ENCODE measurements around the gene SCN1B. TPM values are rescaled to one million over a fixed set of nuclear protein-coding genes. Genes with fewer than 3 reads are reported as not detected.

The SCN1B gene
- total RNA-seq, 2 experiments from 2014 or later = 0.63 to 0.90 TPM

DNA sequence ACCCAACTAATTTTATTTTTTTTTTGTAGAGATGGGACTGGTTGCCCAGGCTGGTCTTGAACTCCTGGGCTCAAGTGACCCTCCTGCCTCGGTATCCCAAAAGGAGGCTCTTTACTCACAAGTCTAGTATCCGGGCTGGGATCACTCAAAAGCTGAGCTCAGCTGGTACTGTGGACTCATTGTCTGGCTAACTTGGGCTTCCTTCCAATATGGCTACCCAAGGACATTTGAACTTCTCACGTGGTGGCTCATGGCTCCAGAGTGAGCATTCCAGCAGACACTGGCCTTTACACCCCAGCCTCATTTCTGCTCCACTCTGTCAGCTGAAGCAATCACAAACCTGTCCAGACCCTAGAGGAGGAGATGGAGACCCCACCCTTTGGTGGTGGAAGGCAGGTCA is 40.2 kb downstream of the SCN1B start:
- Mint-ChIP-seq H3K9me3 (peaks cover 6% of the 10 kb centered on the region), H3K27me3 (no peaks in the 10 kb centered on the region), H3K4me1 (ENCODE audit: low read depth) (peaks cover 9% of the 10 kb centered on the region), H3K4me3 (no peak overlapping the region), H3K36me3 (ENCODE audit: low read depth) (no peaks in the 10 kb centered on the region), H3K27ac (no peak overlapping the region)
- ChIA-PET POLR2A (no interaction called here), CTCF (interaction anchor here (0.6 to 3.4 kb wide), 11 partner anchors 11 to 134 kb away, joined by 3 to 16 read pairs (median 4); partner anchors contain the start of gene LGI4)
- intact Hi-C loops (cut with micrococcal nuclease) = no loop called here
- ATAC-seq (no peak), DNase-seq (no peak)
- TF ChIP-seq, protein P1, sequence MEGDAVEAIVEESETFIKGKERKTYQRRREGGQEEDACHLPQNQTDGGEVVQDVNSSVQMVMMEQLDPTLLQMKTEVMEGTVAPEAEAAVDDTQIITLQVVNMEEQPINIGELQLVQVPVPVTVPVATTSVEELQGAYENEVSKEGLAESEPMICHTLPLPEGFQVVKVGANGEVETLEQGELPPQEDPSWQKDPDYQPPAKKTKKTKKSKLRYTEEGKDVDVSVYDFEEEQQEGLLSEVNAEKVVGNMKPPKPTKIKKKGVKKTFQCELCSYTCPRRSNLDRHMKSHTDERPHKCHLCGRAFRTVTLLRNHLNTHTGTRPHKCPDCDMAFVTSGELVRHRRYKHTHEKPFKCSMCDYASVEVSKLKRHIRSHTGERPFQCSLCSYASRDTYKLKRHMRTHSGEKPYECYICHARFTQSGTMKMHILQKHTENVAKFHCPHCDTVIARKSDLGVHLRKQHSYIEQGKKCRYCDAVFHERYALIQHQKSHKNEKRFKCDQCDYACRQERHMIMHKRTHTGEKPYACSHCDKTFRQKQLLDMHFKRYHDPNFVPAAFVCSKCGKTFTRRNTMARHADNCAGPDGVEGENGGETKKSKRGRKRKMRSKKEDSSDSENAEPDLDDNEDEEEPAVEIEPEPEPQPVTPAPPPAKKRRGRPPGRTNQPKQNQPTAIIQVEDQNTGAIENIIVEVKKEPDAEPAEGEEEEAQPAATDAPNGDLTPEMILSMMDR (IDR thresholded peaks at IDR 0.05) = no peak

- Mint-ChIP-seq H3K36me3 (ENCODE audit: low read depth) (no peaks in the 10 kb centered on the region), H3K4me3 (no peak overlapping the region), H3K9me3 (peaks cover 4% of the 10 kb centered on the region), H3K27me3 (no peaks in the 10 kb centered on the region), H3K27ac (no peak overlapping the region), H3K4me1 (ENCODE audit: low read depth) (no peaks in the 10 kb centered on the region)
- ChIA-PET CTCF (no interaction called here), POLR2A (no interaction called here)
- no peak for ATAC-seq
- TF ChIP-seq, protein P1 (IDR thresholded peaks at IDR 0.05) = no peak
- DNase-seq = no peak
- intact Hi-C loops (cut with micrococcal nuclease) = no loop called here
These were observed 43.2 kb downstream of the SCN1B start for GRCh38 chr19:35073516-35073915.

- ATAC-seq (no peak), DNase-seq (no peak)
- Mint-ChIP-seq H3K27ac (no peak overlapping the region), H3K9me3 (peaks cover 4% of the 10 kb centered on the region), H3K36me3 (ENCODE audit: low read depth) (no peaks in the 10 kb centered on the region), H3K4me1 (ENCODE audit: low read depth) (no peaks in the 10 kb centered on the region), H3K27me3 (no peaks in the 10 kb centered on the region), H3K4me3 (no peak overlapping the region)
- POLR2A ChIA-PET = no interaction called here
- CTCF ChIA-PET = interaction anchor here (1.2 kb wide), 1 partner anchor 30 kb away, joined by 3 read pairs; no protein-coding TSS in a partner anchor
- TF ChIP-seq, protein P1 (IDR thresholded peaks at IDR 0.05) = no peak
- intact Hi-C loops (cut with micrococcal nuclease) = no loop called here
These were observed 43.7 kb downstream of the SCN1B start for GRCh38 chr19:35073941-35074340.

DNA sequence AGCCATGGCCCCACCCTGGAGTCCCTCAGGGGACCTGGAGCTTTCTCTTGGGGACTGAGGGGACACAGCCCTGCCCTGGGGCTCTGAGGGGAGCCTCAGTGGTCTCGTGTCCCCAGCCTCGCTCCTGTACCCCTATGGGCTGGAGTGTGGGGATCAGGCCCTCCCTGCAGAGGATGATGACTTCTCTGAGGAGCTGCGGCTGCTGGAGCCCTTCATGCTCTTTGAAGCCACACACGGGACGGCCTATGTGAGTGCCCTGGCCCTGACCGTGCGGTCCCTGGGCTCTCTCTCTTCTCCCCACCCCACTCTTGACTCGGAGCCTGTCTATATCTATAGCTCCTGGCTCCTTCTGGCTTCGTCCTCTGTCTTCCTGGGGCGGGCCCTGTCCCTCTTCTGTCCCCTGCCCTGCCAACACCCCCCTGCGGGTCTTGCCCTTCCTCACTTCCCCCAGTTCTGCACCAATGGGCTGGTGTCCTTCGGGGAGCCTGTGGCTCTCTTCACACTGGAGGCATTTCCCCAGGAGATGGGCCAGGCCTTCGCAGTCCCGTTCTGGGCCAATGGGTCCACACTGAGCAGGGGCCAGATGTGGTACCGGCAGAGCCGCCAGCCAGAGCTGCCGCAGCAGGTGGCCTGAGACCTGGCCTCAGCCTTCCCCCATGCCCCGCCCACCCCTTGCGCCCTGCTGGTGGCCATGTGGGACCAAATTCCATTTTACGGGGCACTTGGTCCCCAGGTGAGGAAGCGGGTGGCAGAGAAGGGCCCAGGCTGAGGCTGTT is 44.3 kb downstream of the SCN1B start:
- Mint-ChIP-seq H3K36me3 (ENCODE audit: low read depth) (no peaks in the 10 kb centered on the region), H3K4me3 (no peak overlapping the region), H3K27ac (no peak overlapping the region), H3K4me1 (ENCODE audit: low read depth) (no peaks in the 10 kb centered on the region), H3K9me3 (peaks cover 4% of the 10 kb centered on the region), H3K27me3 (no peaks in the 10 kb centered on the region)
- DNase-seq = no peak
- TF ChIP-seq, protein P1 (IDR thresholded peaks at IDR 0.05) = no peak
- intact Hi-C loops (cut with micrococcal nuclease) = no loop called here
- no peak for ATAC-seq
- ChIA-PET CTCF (interaction anchor here (1.2 kb wide), 2 partner anchors 8 to 30 kb away, joined by 3 read pairs; no protein-coding TSS in a partner anchor), POLR2A (no interaction called here)

DNA sequence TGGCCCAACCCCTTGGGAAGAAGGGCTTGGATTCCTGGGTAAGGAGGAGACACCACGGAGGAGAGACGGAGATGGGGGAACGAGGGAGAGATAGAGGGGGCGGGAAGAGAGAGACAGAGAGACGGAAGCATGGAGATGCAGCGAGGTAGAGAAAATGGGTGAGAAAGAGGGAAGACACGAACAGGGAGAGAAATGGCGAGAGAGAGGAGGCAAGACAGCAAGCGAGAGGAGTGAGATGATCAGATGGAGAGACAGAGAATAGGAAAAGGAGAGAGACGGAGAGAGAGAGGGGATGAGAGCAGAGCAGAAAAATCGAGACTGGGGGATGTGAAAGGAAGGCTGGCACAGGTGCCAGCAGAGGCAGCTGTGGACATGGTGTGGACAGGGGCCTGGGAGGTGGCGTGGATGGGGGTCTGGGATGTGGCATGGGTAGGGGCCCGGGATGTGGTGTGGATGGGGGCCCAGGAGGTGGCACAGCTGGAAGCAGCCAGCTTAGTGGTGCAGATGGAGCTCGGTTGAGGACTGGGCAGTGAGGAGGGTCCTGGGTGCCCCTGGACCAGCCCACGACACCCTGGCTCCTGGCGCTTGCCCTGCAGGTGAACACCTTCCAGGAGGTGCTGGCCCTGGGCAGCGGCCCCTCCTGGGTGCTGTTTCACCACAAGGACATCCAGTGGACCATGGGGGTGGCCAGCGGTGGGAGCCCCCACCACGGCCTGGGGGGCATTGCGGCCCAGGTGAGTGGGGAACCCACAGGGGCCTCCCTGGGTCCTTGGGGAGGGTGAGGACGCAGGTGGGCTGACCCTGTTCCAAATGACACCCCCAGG is 45.1 kb downstream of the SCN1B start:
- POLR2A ChIA-PET = no interaction called here
- ATAC-seq (no peak), DNase-seq (no peak)
- TF ChIP-seq, protein P1 (IDR thresholded peaks at IDR 0.05) = no peak
- Mint-ChIP-seq H3K4me1 (ENCODE audit: low read depth) (no peaks in the 10 kb centered on the region), H3K27ac (no peak overlapping the region), H3K9me3 (peaks cover 3% of the 10 kb centered on the region), H3K27me3 (no peaks in the 10 kb centered on the region), H3K36me3 (ENCODE audit: low read depth) (no peaks in the 10 kb centered on the region), H3K4me3 (no peak overlapping the region)
- CTCF ChIA-PET = interaction anchor here (1.2 kb wide), 2 partner anchors 9 to 31 kb away, joined by 3 read pairs; no protein-coding TSS in a partner anchor
- intact Hi-C loops (cut with micrococcal nuclease) = no loop called here

Data from activated CD8-positive, alpha-beta T cell treated with anti-CD3 and anti-CD28 coated beads for 36 hours (primary cell).